Measurements from ENCODE around the gene MYMX. TPM values are rescaled to one million over a fixed set of nuclear protein-coding genes. Genes with fewer than 3 reads are reported as not detected.
A peak's percentile ranks its signal among the peaks of the same experiment; 100 is the strongest.

MYMX gene
- total RNA-seq, 1 donor from 2014 or later, result not detected

DNA sequence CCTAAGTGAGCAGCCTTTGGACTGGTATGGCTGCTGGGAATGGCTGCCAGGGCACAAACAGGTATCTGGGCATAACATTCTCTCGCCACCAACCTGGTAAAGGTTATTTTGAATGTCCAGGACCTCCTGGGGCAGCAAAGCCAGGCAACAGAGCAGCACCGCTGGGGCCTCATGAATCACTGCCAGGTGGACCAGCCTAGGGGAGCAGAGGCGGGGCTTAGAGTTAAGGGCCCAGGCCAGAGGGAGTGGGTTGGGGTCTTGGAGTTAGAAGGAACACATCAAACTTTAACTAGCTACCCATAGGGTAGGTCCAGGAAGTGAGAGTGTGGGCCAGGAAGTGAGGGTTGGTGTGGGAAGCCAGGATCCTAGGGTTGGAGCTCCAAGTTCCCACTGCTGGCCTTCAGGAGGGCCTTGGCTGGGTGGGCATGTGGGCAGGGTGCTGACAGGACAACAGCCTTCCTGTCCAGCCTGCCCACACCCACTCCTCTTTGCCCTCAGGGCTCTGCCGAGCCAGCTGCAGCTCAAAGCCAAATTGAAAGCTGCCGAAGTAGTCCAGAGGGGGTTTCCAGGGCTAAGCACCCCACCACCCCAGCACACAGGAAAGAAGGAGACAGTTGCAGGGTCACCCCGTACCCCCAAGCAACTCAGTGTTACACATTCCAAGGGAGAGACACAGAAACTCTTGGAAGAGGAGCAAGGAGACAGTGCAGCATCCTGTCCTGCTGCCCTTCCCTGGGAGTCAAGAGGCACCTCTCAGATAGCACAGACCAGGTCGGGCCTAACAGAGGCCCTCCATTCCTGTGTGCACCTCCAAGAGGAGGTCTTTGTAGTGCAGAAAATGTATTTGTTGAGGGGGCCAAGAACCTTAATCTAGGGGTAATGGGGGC, 46.0 kb downstream of the MYMX start:
- FAIRE-seq, result no peak

DNA sequence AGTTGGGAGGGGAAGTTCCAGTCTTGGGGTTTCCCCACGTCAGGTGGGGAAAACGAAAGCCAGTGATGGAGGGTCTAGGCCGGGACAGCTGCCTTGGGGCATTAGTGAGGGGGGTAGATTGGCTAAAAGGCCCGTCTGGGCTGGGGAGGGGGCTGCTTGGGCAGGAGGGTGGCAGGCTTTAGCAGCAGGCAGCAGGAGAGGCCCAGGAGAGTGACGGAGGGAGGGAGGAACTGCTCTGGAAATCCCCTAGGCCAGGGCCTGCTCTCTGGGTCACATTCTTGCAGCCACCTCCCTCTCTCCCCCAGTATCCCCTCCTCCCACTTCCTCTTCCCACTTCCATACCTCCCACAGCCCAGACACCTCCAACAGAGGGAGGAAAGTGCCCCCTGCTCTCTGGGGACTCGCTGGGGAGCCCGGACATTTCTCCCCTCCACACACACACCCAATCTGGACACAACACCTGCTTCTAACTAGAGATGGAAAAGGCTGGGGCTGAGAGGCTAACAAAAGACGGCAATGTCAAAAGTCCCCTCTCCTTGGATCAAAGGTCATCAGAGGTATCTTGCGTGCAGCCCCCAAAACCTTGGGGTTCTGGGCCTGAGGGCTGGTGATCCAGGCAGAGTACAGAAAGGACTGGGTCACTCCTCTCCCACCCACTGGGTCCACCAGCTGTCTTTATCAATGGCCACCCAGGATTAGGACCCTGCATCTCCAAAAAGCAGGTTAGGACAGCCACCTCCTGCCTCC, 46.8 kb downstream of the MYMX start:
- peaks cover 9% of the 10 kb centered on the region for H3K27me3 Mint-ChIP-seq (ENCODE audit: low read depth, unreplicated experiment)
- peak overlapping the region; percentile 95 for H3K4me3 Mint-ChIP-seq (ENCODE audit: unreplicated experiment)
- H3K4me3 ChIP-seq (ENCODE audit: insufficient read depth, low read depth, low read length), result peak overlapping the region; percentile 71
- no peaks in the 10 kb centered on the region for H3K9me3 ChIP-seq (ENCODE audit: insufficient read depth, low read depth, low read length)
- peak overlapping the region; percentile 45 for H3K9ac ChIP-seq (ENCODE audit: low read length)
- no peaks in the 10 kb centered on the region for H3K36me3 Mint-ChIP-seq (ENCODE audit: low read depth, unreplicated experiment)
- FAIRE-seq (no peak), DNase-seq (ENCODE audit: low read depth) (no peak)
- H3K4me1 ChIP-seq (ENCODE audit: insufficient read depth, low read length), result peaks cover 20% of the 10 kb centered on the region
- peaks cover 3% of the 10 kb centered on the region for H3K36me3 ChIP-seq (ENCODE audit: insufficient read depth, low read length)
- no peaks in the 10 kb centered on the region for H3K9me3 Mint-ChIP-seq (ENCODE audit: unreplicated experiment)
- peaks cover 23% of the 10 kb centered on the region for H3K4me1 Mint-ChIP-seq (ENCODE audit: low read depth, unreplicated experiment)
- H3K27me3 ChIP-seq (ENCODE audit: insufficient read depth, low read length), result peaks cover 5% of the 10 kb centered on the region
- no peak overlapping the region for H2AFZ ChIP-seq (ENCODE audit: low read depth, low read length)
- H3K4me2 ChIP-seq (ENCODE audit: low read length), result peak overlapping the region; percentile 93
- no peak overlapping the region for H3K27ac ChIP-seq (ENCODE audit: low read depth, low read length)
- no peak for TF ChIP-seq EZH2 (IDR thresholded peaks at IDR 0.05; ENCODE audit: insufficient read depth, low read length)
- TF ChIP-seq, protein P1, sequence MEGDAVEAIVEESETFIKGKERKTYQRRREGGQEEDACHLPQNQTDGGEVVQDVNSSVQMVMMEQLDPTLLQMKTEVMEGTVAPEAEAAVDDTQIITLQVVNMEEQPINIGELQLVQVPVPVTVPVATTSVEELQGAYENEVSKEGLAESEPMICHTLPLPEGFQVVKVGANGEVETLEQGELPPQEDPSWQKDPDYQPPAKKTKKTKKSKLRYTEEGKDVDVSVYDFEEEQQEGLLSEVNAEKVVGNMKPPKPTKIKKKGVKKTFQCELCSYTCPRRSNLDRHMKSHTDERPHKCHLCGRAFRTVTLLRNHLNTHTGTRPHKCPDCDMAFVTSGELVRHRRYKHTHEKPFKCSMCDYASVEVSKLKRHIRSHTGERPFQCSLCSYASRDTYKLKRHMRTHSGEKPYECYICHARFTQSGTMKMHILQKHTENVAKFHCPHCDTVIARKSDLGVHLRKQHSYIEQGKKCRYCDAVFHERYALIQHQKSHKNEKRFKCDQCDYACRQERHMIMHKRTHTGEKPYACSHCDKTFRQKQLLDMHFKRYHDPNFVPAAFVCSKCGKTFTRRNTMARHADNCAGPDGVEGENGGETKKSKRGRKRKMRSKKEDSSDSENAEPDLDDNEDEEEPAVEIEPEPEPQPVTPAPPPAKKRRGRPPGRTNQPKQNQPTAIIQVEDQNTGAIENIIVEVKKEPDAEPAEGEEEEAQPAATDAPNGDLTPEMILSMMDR (IDR thresholded peaks at IDR 0.05; ENCODE audit: insufficient read depth, low read depth, low read length), result no peak
- H3K79me2 ChIP-seq (ENCODE audit: insufficient read depth, low read length), result peaks cover 15% of the 10 kb centered on the region
- H3K27ac Mint-ChIP-seq (ENCODE audit: unreplicated experiment), result peak overlapping the region; percentile 62
- peaks cover 31% of the 10 kb centered on the region for H4K20me1 ChIP-seq (ENCODE audit: insufficient read depth, low read length)

More for the DNA sequence above, 46.0 kb downstream of the MYMX start:
- Mint-ChIP-seq H3K27ac (ENCODE audit: unreplicated experiment) (peak overlapping the region; percentile 62), H3K27me3 (ENCODE audit: low read depth, unreplicated experiment) (peaks cover 3% of the 10 kb centered on the region), H3K36me3 (ENCODE audit: low read depth, unreplicated experiment) (no peaks in the 10 kb centered on the region), H3K9me3 (ENCODE audit: unreplicated experiment) (no peaks in the 10 kb centered on the region), H3K4me1 (ENCODE audit: low read depth, unreplicated experiment) (peaks cover 29% of the 10 kb centered on the region), H3K4me3 (ENCODE audit: unreplicated experiment) (peak overlapping the region; percentile 95)
- no peak overlapping the region for H3K4me3 ChIP-seq (ENCODE audit: insufficient read depth, low read depth, low read length)
- no peak for DNase-seq (ENCODE audit: low read depth)
- peaks cover 3% of the 10 kb centered on the region for H3K36me3 ChIP-seq (ENCODE audit: insufficient read depth, low read length)
- peak overlapping the region; percentile 45 for H3K9ac ChIP-seq (ENCODE audit: low read length)
- H2AFZ ChIP-seq (ENCODE audit: low read depth, low read length), result no peak overlapping the region
- peaks cover 15% of the 10 kb centered on the region for H3K79me2 ChIP-seq (ENCODE audit: insufficient read depth, low read length)
- H3K27ac ChIP-seq (ENCODE audit: low read depth, low read length), result no peak overlapping the region
- peak overlapping the region; percentile 93 for H3K4me2 ChIP-seq (ENCODE audit: low read length)
- TF ChIP-seq, protein P1 (IDR thresholded peaks at IDR 0.05; ENCODE audit: insufficient read depth, low read depth, low read length), result no peak
- no peak for TF ChIP-seq EZH2 (IDR thresholded peaks at IDR 0.05; ENCODE audit: insufficient read depth, low read length)
- H4K20me1 ChIP-seq (ENCODE audit: insufficient read depth, low read length), result peaks cover 27% of the 10 kb centered on the region
- H3K9me3 ChIP-seq (ENCODE audit: insufficient read depth, low read depth, low read length), result no peaks in the 10 kb centered on the region
- H3K4me1 ChIP-seq (ENCODE audit: insufficient read depth, low read length), result peaks cover 24% of the 10 kb centered on the region
- H3K27me3 ChIP-seq (ENCODE audit: insufficient read depth, low read length), result no peaks in the 10 kb centered on the region
